Ishikawa (cell line): Measurements from ENCODE around the gene ULK4.

ENCODE experiments used
- CEBPB ChIP-seq: IDR thresholded peaks from 2 replicates; pipeline ENCODE4 v1.6.1; 2012
- CREB1 ChIP-seq: IDR thresholded peaks from 2 replicates; pipeline ENCODE4 v1.6.1; 2012; ENCODE audit warnings: low read depth
- EGR1 ChIP-seq: IDR thresholded peaks from 2 replicates; pipeline ENCODE4 v1.6.1; 2012
- EP300 ChIP-seq: IDR thresholded peaks from 2 replicates; pipeline ENCODE4 v1.6.1; 2012; ENCODE audit warnings: borderline replicate concordance
- MAX ChIP-seq: IDR thresholded peaks from 2 replicates; pipeline ENCODE4 v1.6.1; 2012
- NFIC ChIP-seq: IDR thresholded peaks from 2 replicates; pipeline ENCODE4 v1.6.1; 2012
- RAD21 ChIP-seq: IDR thresholded peaks from 2 replicates; pipeline ENCODE4 v1.6.1; 2012; ENCODE audit warnings: low read depth
- REST ChIP-seq: IDR thresholded peaks from 2 replicates; pipeline ENCODE4 v1.6.1; 2012; ENCODE audit warnings: low read depth, mild to moderate bottlenecking
- TAF1 ChIP-seq: IDR thresholded peaks from 2 replicates; pipeline ENCODE4 v1.6.1; 2012; ENCODE audit warnings: low read depth, mild to moderate bottlenecking
- USF1 ChIP-seq: IDR thresholded peaks from 2 replicates; pipeline ENCODE4 v1.6.1; 2012
- YY1 ChIP-seq: IDR thresholded peaks from 2 replicates; pipeline ENCODE4 v1.6.1; 2012; ENCODE audit warnings: low read depth
- ZBTB7A ChIP-seq: IDR thresholded peaks from 2 replicates; pipeline ENCODE4 v1.6.1; 2012; ENCODE audit warnings: low read depth

- TF ChIP-seq REST (no peak), MAX (no peak), NFIC (no peak), ZBTB7A (no peak), RAD21 (no peak), USF1 (no peak), EP300 (no peak), TAF1 (no peak), CREB1 (no peak), YY1 (no peak), EGR1 (no peak), CEBPB (no peak)
Observed at GRCh38 chr3:41697702-41698101, 264.2 kb downstream of the ULK4 start.
